Kasumi-1 (cell line): Measurements from ENCODE around the gene TMEM170A.
A peak's percentile ranks its signal among the peaks of the same experiment; 100 is the strongest.
"Not testable (repeated sequence)": the region's sequence is repeated elsewhere in the genome, so short reads cannot be mapped to it uniquely, and the experiment has no call there.

Source experiments
- DNase-seq, 2 experiments: peaks; one replicate each; lab custom pipeline; 2025; lab: John Stamatoyannopoulos, UW

TMEM170A gene

DNA sequence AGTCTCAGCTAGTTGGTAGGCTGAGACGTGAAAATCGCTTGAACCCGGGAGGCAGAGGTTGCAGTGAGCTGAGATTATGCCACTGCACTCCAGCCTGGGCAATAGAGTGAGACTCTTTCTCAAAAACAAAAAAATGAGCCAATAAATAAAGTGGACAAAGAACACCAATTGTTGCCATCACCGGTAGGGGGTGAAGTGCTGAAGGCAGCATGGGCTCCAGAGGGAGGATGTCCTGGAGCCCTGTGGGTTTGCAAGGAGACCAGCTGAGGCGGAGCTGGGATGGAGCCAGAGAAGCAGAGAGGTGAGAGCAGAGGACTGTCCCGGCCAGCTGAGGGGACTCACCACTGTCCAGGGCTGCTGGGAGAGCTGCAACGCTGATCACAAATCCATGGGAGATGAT is 17.0 kb upstream of the TMEM170A start:
- no peak for DNase-seq

DNA sequence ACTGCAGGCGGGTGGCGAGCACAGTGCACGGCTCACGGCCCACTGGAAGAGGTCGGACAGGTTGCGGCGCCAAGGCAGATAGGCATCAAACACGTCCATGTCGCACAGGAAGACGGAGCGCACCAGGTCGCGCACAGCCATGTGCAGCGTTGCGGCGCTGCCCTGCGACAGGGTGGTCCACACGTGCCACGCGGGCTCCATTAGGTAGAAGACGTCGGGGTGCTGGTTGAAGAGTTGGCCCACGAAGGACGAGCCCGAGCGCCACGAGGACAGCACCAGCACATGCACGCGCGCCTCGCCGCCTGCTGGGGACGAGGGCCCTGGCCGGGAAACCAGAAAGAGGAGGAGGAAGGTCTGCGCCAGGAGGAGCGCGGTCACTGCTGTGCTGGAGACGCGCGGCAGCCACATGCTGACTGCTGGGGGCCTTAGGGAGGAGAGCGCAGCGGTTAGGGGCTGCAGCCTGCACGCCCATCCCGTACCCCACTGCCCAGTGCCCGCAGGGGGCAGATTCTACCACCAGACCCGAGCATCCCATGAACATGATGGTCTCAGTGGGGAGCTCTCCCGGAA is 15.0 kb upstream of the TMEM170A start:
- DNase-seq = no peak

DNA sequence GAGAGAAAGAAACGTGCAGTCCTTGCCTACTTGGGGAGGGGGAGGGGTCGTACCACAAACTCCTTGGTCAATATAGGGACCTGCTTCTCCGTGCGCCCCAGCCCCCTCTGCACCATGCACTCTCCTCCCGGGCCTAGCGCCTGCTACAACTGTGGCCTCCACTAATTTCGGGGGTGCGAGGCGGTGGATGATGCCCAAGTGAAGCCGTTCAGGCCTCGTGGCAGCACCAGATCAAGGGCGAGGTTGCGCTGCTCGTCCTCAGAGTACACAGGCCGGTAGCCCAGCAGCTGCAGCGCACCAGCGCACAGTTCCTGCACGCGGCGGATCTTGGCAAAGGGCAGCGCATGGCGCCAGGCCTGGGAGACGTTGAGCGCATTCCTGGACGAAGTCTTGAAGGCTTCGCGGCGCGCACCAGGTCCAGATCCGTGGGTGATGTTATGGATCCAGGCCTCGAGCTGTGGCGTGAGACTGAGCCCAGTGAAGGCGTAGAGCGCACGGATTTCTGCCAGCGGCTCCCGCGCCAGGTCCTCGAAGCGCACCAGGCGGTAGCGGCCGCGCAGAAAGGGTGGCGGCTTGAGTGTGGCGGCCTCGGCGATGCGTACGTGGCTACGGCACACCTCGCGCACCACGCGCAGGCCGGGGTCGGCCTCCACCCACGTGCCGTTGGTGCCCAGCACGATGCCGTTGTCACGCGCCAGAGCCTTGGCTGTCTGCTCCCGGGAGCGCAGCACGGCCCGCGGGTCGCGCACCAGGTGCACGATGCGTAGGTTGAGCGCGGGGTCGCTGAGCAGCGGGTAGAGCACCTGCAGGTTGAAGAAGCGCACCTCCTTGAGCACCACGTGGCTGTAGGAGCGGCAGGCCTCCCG is 14.2 kb upstream of the TMEM170A start:
- DNase-seq = no peak

DNA sequence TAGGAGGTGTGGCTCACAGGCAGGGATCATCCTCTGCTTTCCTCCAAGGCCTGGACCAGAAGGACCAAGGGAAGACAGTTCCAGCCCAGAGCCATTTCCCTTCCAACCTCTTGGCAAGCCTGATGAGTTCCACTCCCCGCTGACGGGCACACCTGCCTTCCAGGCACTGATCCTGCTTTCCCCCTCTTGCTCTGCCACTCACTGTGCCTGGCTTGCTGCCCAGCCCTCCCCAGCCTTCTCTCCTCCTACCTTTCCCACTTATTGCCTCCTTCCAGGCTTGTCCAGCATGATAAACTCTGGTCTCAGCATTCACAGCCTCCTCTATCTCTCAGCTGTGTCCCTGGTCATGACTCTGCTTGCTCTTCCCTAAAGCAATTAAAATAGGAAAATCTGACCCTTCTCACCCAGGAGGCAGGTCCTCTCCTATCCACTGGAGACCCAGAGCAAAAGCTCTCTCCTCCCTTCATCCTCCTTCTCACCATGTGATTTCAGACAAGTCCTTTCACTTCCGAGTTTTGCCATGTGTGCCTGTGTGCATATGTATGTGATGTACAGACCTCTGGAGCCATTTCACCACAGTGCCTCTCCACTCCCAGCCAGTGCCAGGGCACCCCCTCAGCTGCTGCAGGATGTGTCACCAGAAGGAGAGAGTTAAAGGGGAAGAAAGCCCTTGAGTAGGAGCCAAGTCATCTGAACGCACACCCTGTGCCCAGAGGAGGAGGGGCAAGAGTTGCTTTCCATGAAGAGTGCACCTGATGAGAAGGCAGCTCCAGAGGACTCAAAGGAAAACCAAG is 13.4 kb upstream of the TMEM170A start:
- peak; percentile 24 to 48 for DNase-seq

DNA sequence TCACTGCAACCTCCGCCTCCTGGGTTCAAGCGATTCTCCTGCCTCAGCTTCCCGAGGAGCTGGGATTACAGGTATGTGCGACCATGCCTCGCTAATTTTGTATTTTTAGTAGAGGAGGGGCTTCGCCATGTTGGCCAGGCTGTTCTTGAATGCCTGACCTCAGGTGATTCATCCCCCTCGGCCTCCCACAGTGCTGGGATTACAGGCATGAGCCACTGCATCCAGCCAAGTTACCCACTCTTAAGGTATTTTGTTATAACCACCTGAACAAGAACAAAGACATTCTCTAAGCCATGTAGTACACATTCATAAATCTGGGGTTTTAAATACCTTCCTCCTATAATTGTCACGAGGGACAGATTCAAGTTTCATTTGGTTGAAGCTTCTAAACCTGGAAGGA is 12.3 kb upstream of the TMEM170A start:
- no peak for DNase-seq

DNA sequence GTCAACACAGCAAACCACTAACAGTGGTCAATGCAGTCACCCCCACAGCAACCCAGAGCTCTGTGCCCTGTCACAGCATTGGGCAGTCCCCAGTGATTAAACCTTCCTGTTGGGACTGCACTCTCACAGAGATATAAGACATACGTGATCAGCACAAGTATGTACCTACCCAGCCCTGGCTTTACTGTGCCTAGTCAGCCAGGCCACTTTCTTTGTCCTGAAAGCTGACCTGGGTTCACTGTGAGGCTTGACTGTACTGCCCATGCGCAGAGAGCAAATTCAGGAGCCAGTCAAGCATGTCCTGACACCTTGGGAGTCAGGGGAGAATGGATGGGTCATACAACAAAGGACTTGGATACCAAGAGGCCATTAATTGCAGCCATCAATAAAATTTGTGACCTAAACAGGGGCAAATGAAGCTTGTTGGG is 10.9 kb upstream of the TMEM170A start:
- no peak for DNase-seq

DNA sequence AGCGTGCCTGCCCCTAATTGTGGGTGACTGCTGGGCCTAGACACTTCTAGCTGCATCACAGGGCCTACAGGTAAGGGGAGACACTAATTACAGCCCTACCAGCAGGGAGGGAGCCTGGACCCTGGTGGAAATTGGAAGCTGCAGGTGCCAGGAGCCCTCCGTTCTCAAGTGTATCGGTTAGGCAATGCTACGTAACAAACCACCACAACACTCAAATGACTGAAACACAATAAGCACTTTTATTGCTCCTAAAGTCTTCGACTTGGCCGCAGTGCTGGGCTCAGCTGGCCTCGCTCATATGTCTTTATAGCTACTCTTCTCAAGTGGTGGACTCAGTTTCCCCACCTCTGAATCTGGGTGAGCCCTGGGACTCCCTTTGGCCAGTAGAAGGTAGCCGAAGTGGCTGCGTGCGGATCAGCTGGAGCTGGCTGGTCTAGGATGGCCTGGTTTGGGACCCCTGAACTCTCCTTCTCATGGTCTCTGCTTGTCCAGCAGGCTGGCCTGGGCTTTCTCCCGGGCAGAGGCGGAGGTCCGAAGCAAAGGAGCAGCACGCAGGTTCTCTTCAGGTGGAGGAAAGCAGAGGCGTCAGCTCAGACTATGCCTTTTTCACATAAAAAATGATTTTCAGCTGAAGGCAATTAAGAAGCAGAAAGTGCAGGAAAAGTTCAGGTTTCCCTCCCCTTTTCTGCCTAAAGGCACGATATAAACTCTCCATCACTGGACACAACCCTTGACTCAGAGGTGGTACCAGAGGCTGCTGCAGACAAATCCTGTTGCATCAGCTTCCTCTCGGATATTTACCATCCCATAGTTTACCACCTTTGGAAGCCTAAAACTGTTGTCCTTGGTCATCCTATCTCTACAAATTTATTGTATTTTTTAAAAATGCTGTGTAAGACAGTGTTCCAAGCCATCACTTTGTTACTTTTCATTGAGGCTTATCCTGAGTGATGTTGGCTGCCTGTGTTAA is 8.7 kb upstream of the TMEM170A start:
- DNase-seq = no peak

DNA sequence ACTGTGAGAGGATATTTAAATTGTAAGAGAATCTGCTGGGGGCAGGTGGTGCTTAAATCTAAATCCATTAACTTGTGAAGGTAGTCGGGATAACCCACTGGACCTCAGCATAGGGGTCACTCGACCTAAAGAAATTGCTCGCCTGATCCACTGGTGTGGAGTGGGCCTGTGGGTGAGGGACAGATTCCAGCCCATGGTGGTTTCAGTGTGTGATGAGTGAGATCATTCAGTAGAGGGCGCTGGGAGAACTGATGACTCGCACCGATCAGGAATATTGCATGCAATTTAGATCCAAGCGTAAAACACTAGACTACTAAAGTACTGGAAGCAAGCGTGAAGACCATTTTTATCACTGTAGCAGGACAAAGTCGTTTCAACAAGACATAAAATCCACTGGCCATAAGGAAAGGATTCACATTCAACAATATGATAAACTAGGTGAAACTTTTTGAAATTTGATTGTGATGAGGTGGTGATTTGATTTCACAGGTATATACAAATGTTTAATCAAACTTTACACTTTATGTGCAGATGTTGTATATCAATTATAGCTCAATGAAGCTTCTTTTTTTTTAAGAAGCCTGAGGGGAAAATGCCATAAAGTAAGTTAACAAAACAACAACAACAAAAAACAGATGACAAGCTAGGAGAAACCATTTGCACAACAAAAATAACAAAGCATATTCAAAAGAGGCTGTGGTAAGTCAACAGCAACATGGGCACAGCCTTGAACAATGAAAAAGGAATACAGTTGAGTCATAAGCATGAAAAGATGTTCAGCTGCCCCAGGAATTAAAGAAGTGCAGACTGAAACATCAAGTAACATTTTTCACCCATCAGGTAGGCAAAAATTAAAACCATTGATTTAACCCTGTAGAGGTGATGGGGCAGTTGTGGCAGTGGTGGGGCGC is 7.5 kb upstream of the TMEM170A start:
- DNase-seq = peak; percentile 79 to 80

DNA sequence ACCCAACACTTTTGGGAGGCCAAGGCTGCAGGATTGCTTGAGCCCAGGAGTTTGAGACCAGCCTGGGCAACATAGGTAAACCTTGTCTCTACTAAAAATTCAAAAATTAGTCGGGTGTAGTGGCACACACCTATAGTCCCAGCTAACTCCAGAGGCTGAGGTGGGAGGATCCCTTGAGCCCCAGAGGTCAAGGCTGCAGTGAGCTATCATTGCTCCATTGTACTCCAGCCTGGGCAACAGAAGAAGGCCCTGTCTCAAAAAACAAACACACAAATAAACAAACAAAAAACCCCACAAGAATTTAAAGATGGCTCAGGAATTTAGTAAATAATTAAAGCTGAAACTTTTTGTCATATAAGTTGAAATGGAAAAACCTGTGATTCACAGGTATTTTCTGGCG is 2.3 kb upstream of the TMEM170A start:
- DNase-seq = no peak

DNA sequence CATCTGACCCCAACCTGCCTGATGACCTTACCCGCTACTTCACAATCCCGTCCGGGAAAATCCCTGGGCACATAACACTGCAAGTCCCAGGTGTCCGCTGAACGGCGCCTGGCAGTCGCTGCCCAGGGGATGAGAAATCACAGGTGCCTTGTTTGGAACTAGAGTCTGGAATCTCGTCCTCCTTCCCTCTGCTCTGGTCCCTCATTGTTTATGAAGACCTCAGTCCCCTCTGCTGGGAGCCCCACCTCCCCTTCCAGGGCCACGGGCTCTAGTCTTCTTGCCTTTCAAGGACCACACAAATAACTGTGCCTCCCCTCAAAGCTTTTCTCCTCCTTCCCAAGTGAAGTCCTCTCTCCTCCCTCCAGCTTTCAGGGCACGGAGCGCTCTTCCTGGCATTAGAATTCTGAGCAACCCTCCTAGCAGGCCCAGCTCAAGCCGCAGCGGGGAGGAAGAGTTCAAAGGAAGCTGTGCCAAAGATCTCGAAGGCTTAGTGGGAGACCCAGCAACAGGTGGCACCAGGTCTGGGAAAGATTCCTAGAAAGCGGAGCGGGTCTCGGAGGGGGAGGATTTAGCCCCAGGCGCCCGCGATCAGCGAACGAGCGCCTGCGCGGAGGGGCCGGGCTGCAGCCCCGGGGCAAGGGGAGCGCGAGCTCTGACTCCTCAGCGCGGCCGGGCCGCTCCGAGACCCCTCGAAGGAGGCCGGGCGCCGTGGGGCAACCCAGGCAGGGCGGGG is 934 bp downstream of the TMEM170A start:
- DNase-seq = peak; percentile 24 to 43

DNA sequence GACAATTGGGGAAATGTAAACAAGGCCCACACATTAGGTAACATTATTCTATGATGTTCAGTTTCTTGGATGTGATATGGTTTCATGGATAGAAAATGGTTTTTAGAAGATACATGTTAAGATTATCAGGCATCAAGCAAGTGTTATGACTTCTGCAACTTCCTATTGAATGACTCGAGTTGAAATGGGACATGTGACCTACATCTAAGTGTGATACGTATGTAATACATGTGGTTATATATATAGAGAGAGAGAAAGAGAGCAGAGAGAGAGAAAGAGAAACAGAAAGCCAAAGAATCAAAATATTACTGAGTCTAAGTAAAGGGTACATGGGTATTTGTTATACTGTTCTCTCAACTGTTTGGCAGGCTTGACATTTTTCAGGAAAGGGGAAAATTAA is 1.7 kb downstream of the TMEM170A start:
- peak in 1 of 2 experiments; percentile 12 for DNase-seq

DNA sequence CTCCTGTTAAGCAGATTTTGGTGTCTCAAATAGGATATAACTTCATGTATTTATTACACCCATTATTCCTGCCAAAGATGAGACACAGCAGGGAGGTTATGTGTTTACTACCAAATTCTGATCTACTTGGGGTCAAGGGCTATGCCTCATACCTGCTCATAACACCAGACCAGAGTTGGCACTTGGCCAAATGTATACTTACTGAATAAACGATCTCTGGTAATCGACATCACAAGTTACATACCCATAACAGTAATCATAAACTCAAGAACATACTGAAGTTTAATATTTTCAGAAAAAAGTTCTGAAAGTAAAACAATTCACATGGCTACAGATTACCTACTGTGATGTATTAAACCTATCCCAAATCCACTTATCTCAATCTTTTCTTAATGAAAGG is 2.9 kb downstream of the TMEM170A start:
- no peak for DNase-seq

DNA sequence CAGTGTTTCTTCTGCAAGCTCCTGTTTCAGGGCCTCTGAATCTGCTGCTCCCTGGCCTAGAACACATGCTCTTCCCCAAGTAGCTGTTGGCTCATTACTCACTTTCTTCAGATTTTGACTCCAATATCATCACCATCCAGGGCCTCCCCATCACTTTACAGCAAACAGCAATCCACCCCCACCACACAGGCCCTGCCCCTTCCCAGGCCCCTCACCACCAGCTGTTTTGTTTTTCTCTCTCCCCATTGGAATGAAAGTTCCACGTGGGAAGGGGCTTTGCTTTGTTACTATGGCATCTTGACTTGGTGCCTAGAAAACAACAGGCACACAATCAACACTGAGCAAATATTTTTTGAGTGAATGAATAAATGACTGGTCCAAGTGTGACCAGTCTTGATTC is 4.0 kb downstream of the TMEM170A start:
- no peak for DNase-seq

DNA sequence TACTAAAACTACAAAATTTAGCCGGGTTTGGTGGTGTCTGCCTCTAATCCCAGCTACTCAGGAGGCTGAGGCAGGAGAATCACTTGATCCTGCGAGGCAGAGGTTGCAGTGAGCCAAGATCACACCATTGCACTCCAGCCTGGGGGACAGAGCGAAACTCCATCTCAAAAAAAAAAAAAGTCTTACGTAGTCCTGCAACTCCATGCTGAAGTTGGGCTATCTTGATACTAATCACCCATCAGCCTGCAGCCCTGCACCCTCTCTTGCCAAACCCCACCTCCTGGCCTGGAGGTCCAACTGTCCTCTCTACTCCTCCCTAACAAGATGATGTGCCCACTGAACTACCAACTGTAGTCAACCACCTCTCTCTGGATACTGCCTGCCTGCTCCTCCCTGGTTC is 4.8 kb downstream of the TMEM170A start:
- no peak for DNase-seq

DNA sequence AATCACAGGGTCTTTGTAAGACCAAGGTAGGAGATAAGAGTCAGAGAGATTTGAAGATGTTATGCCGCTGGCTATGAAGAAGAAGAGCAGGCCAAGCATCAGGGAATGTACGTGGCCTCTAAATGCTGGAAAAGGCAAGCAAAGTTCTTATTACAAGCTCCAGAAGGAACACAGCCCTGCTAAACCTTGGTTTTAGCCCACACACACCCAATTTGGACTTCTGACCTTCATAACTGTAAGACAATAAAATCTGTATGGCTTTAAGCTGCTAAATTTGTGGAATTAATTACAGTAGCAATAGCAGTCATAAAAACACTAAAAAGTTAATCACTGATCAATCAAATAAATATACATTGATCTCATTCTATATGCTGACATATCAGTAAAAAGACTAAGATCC is 6.0 kb downstream of the TMEM170A start:
- no peak for DNase-seq

DNA sequence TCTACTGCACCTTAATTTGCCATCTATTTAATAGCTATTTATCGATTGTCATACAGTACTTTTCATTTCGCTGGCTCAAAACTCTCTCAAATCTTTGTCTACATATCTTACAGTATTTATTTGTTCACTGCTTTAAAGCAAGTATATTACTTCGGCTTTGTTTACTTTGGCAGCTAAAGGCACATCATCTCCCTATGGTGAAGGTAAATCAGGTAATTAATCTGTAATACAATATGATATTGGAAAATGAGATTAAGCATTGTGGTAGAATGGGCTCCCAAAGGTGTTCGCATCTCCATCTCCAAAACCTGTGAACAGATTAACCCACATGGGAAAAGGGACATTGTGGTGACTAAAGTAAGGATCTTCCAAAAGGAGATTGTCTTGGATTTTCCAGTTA is 6.5 kb downstream of the TMEM170A start:
- DNase-seq = no peak

DNA sequence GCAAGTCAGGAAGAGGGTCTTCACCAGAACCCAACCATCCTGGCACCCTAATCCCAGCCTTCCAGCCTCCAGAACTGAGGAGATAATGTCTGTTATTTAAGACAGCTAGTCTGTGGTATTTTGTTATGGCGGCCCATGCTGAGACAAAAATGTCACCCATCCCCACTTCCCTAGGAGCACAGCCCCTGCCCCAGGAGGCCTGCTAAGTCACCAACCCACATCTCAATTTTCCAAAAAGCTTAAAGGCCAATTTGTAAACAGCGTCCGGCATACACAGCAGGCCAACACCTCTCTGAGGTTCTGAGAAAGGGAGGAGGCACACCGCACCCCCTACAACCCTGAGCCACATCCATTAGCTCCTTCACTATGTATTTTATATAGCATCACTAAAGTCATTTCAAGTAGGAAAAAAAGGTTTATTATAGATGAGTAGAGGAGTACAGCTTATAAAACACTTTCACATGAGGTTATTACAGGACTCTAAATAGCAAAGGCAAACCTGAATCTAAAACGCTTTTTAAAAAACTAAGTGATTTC is 6.9 kb downstream of the TMEM170A start:
- DNase-seq = no peak

DNA sequence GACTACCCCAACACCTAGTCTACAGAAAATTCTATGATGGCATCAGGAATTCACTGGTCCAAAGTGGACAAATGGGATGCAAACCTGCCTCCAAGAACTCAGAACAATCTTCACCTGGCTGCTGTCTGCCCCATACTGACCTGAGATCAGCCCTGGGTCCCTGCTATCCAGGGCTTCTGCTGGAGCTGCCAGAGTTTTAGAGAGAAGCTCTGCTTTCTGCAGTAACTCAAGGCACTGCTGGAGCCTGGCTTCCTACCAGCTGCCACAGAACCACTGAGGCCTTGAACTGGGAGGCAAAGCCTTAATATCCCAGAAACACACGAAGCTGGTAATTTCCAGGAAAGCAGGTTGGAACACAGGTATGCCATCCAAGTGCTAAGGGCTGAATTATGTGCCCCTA is 7.5 kb downstream of the TMEM170A start:
- DNase-seq = no peak

DNA sequence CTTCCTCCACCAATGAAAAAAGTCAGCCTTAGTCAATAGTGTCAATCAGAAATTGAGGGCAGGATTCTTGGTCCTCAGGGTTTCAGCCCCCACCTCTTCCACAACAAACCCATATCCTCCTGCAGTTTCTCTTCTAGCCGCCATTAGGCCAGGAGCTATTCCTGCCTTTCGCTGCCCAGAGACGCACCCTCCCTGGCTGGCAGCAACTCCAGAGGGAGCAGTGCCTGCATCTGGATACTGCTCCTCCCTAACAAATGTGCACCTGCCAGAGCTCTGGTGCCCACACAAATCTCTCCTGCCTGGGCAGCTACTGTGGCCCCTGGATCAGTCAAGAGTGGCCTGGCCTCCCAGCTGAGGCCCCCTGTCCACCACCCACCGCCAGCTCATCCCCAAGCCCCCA is 8.0 kb downstream of the TMEM170A start:
- not testable (repeated sequence) for DNase-seq

DNA sequence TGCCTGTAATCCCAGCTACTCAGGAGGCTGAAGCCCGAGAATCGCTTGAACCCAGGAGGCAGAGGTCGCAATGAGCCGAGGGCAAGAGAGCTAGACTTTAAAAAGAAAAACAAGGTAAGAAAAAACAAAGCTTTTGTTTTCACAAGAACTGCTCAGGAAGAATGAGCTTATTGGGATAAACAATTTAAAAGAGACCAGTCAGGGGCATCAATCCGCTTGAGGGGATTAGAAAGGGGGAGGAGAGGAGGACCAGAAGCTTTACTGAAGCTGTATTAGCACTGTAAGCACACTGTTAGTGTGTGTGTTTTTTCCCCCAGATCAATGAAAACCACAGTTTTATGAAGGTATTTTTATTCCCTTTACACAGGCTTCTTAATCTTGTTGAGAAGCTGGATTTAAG is 8.8 kb downstream of the TMEM170A start:
- DNase-seq = no peak
